ENCODE results near the gene HMGB2. TPM values are rescaled to one million over a fixed set of nuclear protein-coding genes. Genes with fewer than 3 reads are reported as not detected.

HMGB2 gene
- total RNA-seq, 1 donor from 2014 or later: 36.1 TPM

GRCh38 chr4:173317004-173317403 is 17.2 kb downstream of the HMGB2 start:
- Histone ChIP-seq H3K9me3 (no peaks in the 10 kb centered on the region), H3K4me1 (no peaks in the 10 kb centered on the region), H3K27ac (no peak overlapping the region), H3K4me3 (no peak overlapping the region), H3K27me3 (no peaks in the 10 kb centered on the region), H3K36me3 (peaks cover 4 to 9% of the 10 kb centered on the region in 2 donors)
- intact Hi-C loops (cut with DNase I): loop anchor here (1.0 to 5.0 kb wide), 2 partner anchors 50 to 100 kb away; no protein-coding TSS in a partner anchor
- DNase-seq (ENCODE audit: low spot score in 2 of 2): no peak
- no peak for TF ChIP-seq CTCF (IDR thresholded peaks at IDR 0.05)

- no peak for TF ChIP-seq CTCF (IDR thresholded peaks at IDR 0.05)
- H3K9me3 ChIP-seq: no peaks in the 10 kb centered on the region
- H3K4me1 ChIP-seq: no peaks in the 10 kb centered on the region
- H3K27ac ChIP-seq: no peak overlapping the region
- H3K27me3 ChIP-seq: no peaks in the 10 kb centered on the region
- peaks cover 0 to 8% of the 10 kb centered on the region in 2 donors for H3K36me3 ChIP-seq
- no peak for DNase-seq (ENCODE audit: low spot score in 2 of 2)
- intact Hi-C loops (cut with DNase I): loop anchor here (5.0 kb wide), 1 partner anchor 51 kb away; no protein-coding TSS in a partner anchor
- no peak overlapping the region for H3K4me3 ChIP-seq
Measured at GRCh38 chr4:173316060-173316459, 18.1 kb downstream of the HMGB2 start.

- Histone ChIP-seq H3K36me3 (peaks cover 0 to 8% of the 10 kb centered on the region in 2 donors), H3K4me3 (no peak overlapping the region), H3K27ac (no peak overlapping the region), H3K4me1 (no peaks in the 10 kb centered on the region), H3K9me3 (no peaks in the 10 kb centered on the region), H3K27me3 (no peaks in the 10 kb centered on the region)
- DNase-seq (ENCODE audit: low spot score in 2 of 2): no peak
- intact Hi-C loops (cut with DNase I): loop anchor here (5.0 kb wide), 1 partner anchor 53 kb away; no protein-coding TSS in a partner anchor
- no peak for TF ChIP-seq CTCF (IDR thresholded peaks at IDR 0.05)
Measured at GRCh38 chr4:173314715-173315114, 19.4 kb downstream of the HMGB2 start.

GRCh38 chr4:173311368-173311767 is 22.8 kb downstream of the HMGB2 start:
- H3K27ac ChIP-seq: no peak overlapping the region
- no peak overlapping the region for H3K4me3 ChIP-seq
- H3K27me3 ChIP-seq: no peaks in the 10 kb centered on the region
- DNase-seq (ENCODE audit: low spot score in 2 of 2): no peak
- no peaks in the 10 kb centered on the region for H3K4me1 ChIP-seq
- TF ChIP-seq CTCF (IDR thresholded peaks at IDR 0.05): no peak
- intact Hi-C loops (cut with DNase I): no loop called here
- H3K36me3 ChIP-seq: peaks cover 0 to 8% of the 10 kb centered on the region in 2 donors
- H3K9me3 ChIP-seq: no peaks in the 10 kb centered on the region

- TF ChIP-seq CTCF (IDR thresholded peaks at IDR 0.05): no peak
- H3K4me1 ChIP-seq: no peaks in the 10 kb centered on the region
- no peaks in the 10 kb centered on the region for H3K27me3 ChIP-seq
- intact Hi-C loops (cut with DNase I): no loop called here
- no peak overlapping the region for H3K4me3 ChIP-seq
- DNase-seq (ENCODE audit: low spot score in 2 of 2): no peak
- peaks cover 3 to 22% of the 10 kb centered on the region in 2 donors for H3K36me3 ChIP-seq
- no peaks in the 10 kb centered on the region for H3K9me3 ChIP-seq
- no peak overlapping the region for H3K27ac ChIP-seq
Measured at GRCh38 chr4:173307778-173308177, 26.4 kb downstream of the HMGB2 start.
